Epithelial cell of proximal tubule (primary cell): ENCODE data around the gene ADAP2. TPM values are rescaled to one million over a fixed set of nuclear protein-coding genes. Genes with fewer than 3 reads are reported as not detected.
"Not testable (repeated sequence)": the region's sequence is repeated elsewhere in the genome, so short reads cannot be mapped to it uniquely, and the experiment has no call there.

Experiments used
- DNase-seq: peaks from one replicate; pipeline ENCODE4 v3.0.0-alpha.2; 2011; ENCODE audit warnings: low read depth
- H3K4me3 ChIP-seq: 2 replicates; pipeline ENCODE4 v1.5.1; 2011; ENCODE audit warnings: low read depth, mild to moderate bottlenecking, low read length
- CTCF ChIP-seq: conservative IDR thresholded peaks from 2 replicates; pipeline ENCODE4 v1.5.1; 2012; ENCODE audit warnings: low read depth, mild to moderate bottlenecking, low read length
- total RNA-seq: library from RNA; depleted of rRNA; stranded (reverse); fragments of >200 nt; gene quantifications from 2 replicates; pipeline ENCODE4 v1.2.3, GENCODE V29; 2015

ADAP2 gene
- total RNA-seq, 1 donor from 2014 or later, result 5.1 TPM

DNA sequence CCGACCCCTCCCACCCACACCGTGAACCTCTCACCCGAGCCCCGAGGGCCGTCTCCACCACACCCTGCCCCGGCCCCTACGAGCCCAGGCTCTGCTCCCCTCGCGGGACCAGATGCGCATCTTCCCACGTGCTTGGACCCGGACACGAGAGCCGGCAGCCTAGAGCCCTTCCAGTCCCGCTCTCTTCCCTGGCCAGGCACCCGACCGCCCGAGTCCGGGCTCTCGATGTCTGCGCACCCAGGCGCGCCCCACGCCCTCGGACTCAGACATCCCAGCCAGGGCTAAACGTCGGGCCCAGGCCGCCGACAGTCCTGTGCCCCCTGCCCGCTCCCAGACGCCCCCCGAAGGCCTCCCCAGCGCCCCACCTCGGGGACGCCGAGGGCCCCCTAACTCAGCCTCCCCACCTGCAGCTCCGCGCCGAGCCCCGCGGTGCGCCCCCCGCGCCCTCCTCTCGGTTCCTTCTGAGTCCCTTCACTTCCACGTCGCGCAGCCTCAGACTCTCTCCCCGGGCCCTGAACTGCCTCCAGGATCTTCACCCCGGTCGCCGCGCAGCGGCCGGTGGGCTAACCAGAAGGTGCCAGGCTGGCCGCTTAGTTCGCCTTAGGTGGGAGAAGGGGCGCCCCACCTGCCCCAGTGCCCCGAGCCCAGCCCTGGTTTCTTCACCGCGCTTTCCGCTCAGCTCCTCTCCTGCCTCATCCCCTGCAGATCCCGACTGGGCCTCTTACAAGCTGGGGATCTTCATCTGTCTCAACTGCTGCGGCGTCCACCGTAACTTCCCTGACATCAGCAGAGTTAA, 688 bp downstream of the ADAP2 start:
- no peak for DNase-seq
- no peak for TF ChIP-seq CTCF
- peak overlapping the region; percentile 59 for H3K4me3 ChIP-seq

- DNase-seq, result no peak
- no peak overlapping the region for H3K4me3 ChIP-seq
- no peak for TF ChIP-seq CTCF
Observed at GRCh38 chr17:30924341-30924740, 2.6 kb downstream of the ADAP2 start.

- no peak for TF ChIP-seq CTCF
- DNase-seq, result no peak
- H3K4me3 ChIP-seq, result no peak overlapping the region
Observed at GRCh38 chr17:30926516-30926915, 4.8 kb downstream of the ADAP2 start.

- H3K4me3 ChIP-seq, result no peak overlapping the region
- no peak for TF ChIP-seq CTCF
- no peak for DNase-seq
Observed at GRCh38 chr17:30927756-30928155, 6.0 kb downstream of the ADAP2 start.

GRCh38 chr17:30928584-30928983, 6.8 kb downstream of the ADAP2 start:
- H3K4me3 ChIP-seq, result no peak overlapping the region
- no peak for DNase-seq
- TF ChIP-seq CTCF, result no peak

- DNase-seq, result no peak
- TF ChIP-seq CTCF, result no peak
- no peak overlapping the region for H3K4me3 ChIP-seq
Observed at GRCh38 chr17:30929081-30929633, 7.4 kb downstream of the ADAP2 start.

DNA sequence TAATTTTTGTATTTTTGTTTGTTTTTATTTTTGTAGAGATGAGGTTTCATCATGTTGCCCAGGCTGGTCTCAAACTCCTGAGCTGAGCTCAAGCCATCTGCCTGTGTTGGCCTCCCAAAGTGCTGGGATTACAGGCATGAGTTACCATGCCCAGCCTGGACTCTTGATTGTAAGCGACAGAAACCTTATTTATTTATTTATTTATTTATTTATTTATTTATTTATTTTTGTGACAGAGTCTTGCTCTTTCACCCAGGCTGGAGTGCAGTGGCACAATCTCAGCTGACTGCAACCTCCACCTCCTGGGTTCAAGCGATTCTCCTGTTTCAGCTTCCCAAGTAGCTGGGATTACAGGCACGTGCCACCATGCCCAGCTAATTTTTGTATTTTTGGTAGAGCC, 8.1 kb downstream of the ADAP2 start:
- not testable (repeated sequence) for DNase-seq

More for the DNA sequence above, 8.1 kb downstream of the ADAP2 start:
- H3K4me3 ChIP-seq, result not testable (repeated sequence)
